ENCODE data around the gene FOXC1.

The FOXC1 gene

GRCh38 chr6:1595271-1596087, 14.2 kb upstream of the FOXC1 start:
- H3K4me3 ChIP-seq (ENCODE audit: low read length), result no peak overlapping the region
- peaks cover 14% of the 10 kb centered on the region for H3K27me3 ChIP-seq (ENCODE audit: control insufficient read depth, insufficient read depth, low read length)
- H3K4me1 ChIP-seq (ENCODE audit: control insufficient read depth, low read depth, low read length), result peaks cover 4% of the 10 kb centered on the region
- H3K27ac ChIP-seq (ENCODE audit: low read length), result no peak overlapping the region
- H3K9me3 ChIP-seq (ENCODE audit: control insufficient read depth, low read depth, low read length), result no peaks in the 10 kb centered on the region
- no peaks in the 10 kb centered on the region for H3K36me3 ChIP-seq (ENCODE audit: control insufficient read depth, low read depth, low read length)
- H3K9ac ChIP-seq (ENCODE audit: low read length), result no peak overlapping the region

GRCh38 chr6:1596088-1596852, 13.4 kb upstream of the FOXC1 start:
- H3K4me3 ChIP-seq (ENCODE audit: low read length), result peak overlapping the region; percentile 9
- no peaks in the 10 kb centered on the region for H3K36me3 ChIP-seq (ENCODE audit: control insufficient read depth, low read depth, low read length)
- no peak overlapping the region for H3K9ac ChIP-seq (ENCODE audit: low read length)
- H3K9me3 ChIP-seq (ENCODE audit: control insufficient read depth, low read depth, low read length), result no peaks in the 10 kb centered on the region
- H3K4me1 ChIP-seq (ENCODE audit: control insufficient read depth, low read depth, low read length), result peaks cover 4% of the 10 kb centered on the region
- H3K27ac ChIP-seq (ENCODE audit: low read length), result no peak overlapping the region
- peaks cover 14% of the 10 kb centered on the region for H3K27me3 ChIP-seq (ENCODE audit: control insufficient read depth, insufficient read depth, low read length)

- H3K9ac ChIP-seq (ENCODE audit: low read length), result no peak overlapping the region
- H3K27me3 ChIP-seq (ENCODE audit: control insufficient read depth, insufficient read depth, low read length), result peaks cover 14% of the 10 kb centered on the region
- H3K4me3 ChIP-seq (ENCODE audit: low read length), result no peak overlapping the region
- H3K4me1 ChIP-seq (ENCODE audit: control insufficient read depth, low read depth, low read length), result peaks cover 4% of the 10 kb centered on the region
- no peak overlapping the region for H3K27ac ChIP-seq (ENCODE audit: low read length)
- no peaks in the 10 kb centered on the region for H3K9me3 ChIP-seq (ENCODE audit: control insufficient read depth, low read depth, low read length)
- no peaks in the 10 kb centered on the region for H3K36me3 ChIP-seq (ENCODE audit: control insufficient read depth, low read depth, low read length)
Measured at GRCh38 chr6:1597121-1597744, 12.5 kb upstream of the FOXC1 start.

DNA sequence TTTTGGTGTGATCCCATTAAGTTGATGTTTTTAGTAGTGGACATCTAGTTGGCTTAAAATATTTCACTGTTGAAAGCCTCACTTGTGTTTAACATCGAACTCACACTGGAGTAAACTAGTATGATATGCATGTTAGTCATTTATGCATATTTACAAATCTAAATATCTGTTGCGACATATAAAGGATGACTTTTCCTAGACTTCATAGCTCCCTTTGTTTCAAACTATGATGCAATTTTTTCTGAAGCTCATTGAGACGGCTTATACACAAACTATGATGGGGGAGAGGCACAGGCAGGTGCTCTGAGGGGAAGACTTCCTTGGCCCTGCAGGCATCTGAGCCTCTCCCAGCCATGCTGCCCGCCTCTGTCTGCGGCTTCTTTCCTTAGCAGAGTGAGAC, 11.8 kb upstream of the FOXC1 start:
- Histone ChIP-seq H3K4me3 (ENCODE audit: low read length) (no peak overlapping the region), H3K9ac (ENCODE audit: low read length) (no peak overlapping the region), H3K9me3 (ENCODE audit: control insufficient read depth, low read depth, low read length) (no peaks in the 10 kb centered on the region), H3K36me3 (ENCODE audit: control insufficient read depth, low read depth, low read length) (no peaks in the 10 kb centered on the region), H3K27me3 (ENCODE audit: control insufficient read depth, insufficient read depth, low read length) (peaks cover 20% of the 10 kb centered on the region), H3K27ac (ENCODE audit: low read length) (no peak overlapping the region), H3K4me1 (ENCODE audit: control insufficient read depth, low read depth, low read length) (peaks cover 4% of the 10 kb centered on the region)

DNA sequence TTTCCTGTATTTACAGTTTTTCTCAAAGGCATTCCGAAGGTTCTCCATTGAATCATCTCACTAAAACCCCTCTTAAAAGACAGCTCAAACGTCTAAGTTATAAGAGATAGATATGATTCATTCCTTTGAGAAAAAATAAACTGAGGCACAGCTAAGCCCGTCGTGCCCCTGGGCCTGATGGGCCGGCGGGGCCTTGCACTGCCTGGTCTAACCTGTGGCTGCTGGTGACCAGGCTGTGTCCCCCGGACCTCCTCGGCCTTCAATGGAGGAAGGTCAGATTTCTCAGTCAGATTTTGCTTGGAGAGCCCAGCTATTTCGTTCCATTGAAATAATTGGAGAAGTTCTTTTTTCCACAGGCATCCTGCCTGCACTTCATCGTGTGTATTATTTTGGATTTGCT, 11.3 kb upstream of the FOXC1 start:
- H3K9me3 ChIP-seq (ENCODE audit: control insufficient read depth, low read depth, low read length), result no peaks in the 10 kb centered on the region
- peaks cover 26% of the 10 kb centered on the region for H3K27me3 ChIP-seq (ENCODE audit: control insufficient read depth, insufficient read depth, low read length)
- H3K36me3 ChIP-seq (ENCODE audit: control insufficient read depth, low read depth, low read length), result no peaks in the 10 kb centered on the region
- H3K9ac ChIP-seq (ENCODE audit: low read length), result no peak overlapping the region
- H3K4me1 ChIP-seq (ENCODE audit: control insufficient read depth, low read depth, low read length), result peaks cover 4% of the 10 kb centered on the region
- no peak overlapping the region for H3K27ac ChIP-seq (ENCODE audit: low read length)
- H3K4me3 ChIP-seq (ENCODE audit: low read length), result no peak overlapping the region

DNA sequence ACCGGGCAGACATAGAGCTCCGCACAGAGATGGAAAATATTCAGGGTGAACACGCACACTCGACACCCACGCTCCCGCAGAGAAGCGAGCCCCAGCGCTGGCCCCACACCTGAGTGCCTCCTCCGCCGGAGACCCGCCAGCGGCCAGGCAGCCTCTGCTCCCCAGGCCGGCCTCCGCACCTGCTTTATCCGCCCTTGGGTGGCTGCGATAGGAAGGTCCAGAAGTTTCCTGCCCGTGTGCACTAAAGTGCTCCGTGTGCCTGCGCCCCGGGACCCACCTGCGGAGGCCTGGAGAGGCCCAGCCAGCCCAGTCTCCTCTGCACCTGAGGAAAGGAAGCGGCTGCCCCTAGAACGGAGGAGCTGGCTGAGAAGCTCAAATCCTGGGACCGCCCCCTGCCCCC, 10.8 kb upstream of the FOXC1 start:
- Histone ChIP-seq H3K9ac (ENCODE audit: low read length) (no peak overlapping the region), H3K36me3 (ENCODE audit: control insufficient read depth, low read depth, low read length) (no peaks in the 10 kb centered on the region), H3K4me3 (ENCODE audit: low read length) (no peak overlapping the region), H3K9me3 (ENCODE audit: control insufficient read depth, low read depth, low read length) (no peaks in the 10 kb centered on the region), H3K27ac (ENCODE audit: low read length) (no peak overlapping the region), H3K4me1 (ENCODE audit: control insufficient read depth, low read depth, low read length) (peaks cover 5% of the 10 kb centered on the region), H3K27me3 (ENCODE audit: control insufficient read depth, insufficient read depth, low read length) (peaks cover 30% of the 10 kb centered on the region)

DNA sequence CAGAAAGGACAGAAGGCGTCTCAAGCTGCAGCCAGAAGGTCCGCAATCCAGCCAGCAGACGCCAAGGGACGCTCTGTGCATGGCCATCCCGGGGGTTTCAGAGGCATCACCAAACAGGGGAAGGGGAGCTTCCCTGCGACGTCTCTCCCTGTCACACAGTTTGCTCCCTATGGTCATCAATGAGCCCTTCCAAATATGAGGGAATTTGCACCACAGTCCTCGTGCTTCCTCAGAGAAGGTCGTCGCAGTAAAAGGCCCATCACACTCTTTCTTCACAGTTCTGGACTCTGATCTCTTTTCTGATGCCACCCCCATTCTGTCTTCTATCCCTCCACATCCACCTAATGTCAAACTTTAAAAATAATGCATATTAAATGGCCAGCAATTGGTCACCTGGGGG, 10.2 kb upstream of the FOXC1 start:
- no peak overlapping the region for H3K4me3 ChIP-seq (ENCODE audit: low read length)
- no peaks in the 10 kb centered on the region for H3K9me3 ChIP-seq (ENCODE audit: control insufficient read depth, low read depth, low read length)
- H3K9ac ChIP-seq (ENCODE audit: low read length), result no peak overlapping the region
- H3K4me1 ChIP-seq (ENCODE audit: control insufficient read depth, low read depth, low read length), result peaks cover 8% of the 10 kb centered on the region
- H3K27me3 ChIP-seq (ENCODE audit: control insufficient read depth, insufficient read depth, low read length), result peaks cover 36% of the 10 kb centered on the region
- no peaks in the 10 kb centered on the region for H3K36me3 ChIP-seq (ENCODE audit: control insufficient read depth, low read depth, low read length)
- H3K27ac ChIP-seq (ENCODE audit: low read length), result no peak overlapping the region

DNA sequence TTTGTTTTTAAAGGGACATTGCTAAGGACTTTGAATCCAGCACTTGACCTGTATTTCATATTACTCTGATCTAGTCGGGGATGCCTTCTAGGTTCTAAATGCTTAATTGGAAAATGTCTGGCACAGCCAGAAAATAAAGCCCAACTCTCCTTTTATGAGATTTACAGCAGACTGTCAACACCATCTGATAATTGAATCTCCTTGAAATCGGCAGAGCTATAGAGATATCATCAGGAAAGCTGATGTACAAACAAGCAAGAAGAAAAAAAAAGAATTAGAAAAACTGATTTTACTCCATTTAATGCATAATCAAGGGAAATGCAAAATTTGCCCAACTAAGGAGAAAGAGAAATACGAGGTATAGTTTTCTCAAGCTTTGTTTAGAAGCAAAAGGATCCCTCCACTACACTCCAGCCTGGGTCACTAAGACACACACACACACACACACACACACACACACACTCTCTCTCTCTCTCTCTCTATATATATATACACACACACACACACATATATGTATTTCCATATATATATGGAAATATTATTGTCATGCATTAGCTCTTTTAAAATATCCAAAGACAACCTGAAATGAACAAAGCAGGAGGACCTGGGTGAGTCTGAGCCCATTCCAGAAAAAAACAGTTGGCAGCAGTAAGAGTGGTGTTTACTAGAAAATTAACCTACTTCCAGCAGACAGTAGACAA, 9.5 kb upstream of the FOXC1 start:
- H3K4me1 ChIP-seq (ENCODE audit: control insufficient read depth, low read depth, low read length), result peaks cover 9% of the 10 kb centered on the region
- no peaks in the 10 kb centered on the region for H3K9me3 ChIP-seq (ENCODE audit: control insufficient read depth, low read depth, low read length)
- H3K27me3 ChIP-seq (ENCODE audit: control insufficient read depth, insufficient read depth, low read length), result peaks cover 43% of the 10 kb centered on the region
- no peak overlapping the region for H3K27ac ChIP-seq (ENCODE audit: low read length)
- H3K4me3 ChIP-seq (ENCODE audit: low read length), result no peak overlapping the region
- H3K36me3 ChIP-seq (ENCODE audit: control insufficient read depth, low read depth, low read length), result no peaks in the 10 kb centered on the region
- H3K9ac ChIP-seq (ENCODE audit: low read length), result no peak overlapping the region

DNA sequence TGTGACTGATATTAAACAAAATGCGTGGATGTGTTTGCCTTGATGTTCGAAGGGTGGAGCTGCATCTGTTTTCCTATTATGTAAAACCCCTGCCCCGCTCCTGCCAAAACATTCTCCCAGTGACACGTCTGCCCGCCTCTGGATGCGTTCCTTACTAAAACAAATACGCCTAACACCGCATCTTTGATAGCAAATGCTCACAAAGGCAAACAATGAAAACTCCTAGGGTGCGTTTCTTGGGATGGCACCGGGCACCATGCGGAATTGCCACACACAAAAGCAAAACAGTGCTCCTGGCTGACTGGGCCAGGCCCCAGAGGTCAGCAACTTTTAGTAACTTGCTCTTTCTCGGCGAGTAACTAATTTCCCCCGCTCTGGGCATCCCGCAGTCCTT, 9.0 kb upstream of the FOXC1 start:
- Histone ChIP-seq H3K4me3 (ENCODE audit: low read length) (no peak overlapping the region), H3K4me1 (ENCODE audit: control insufficient read depth, low read depth, low read length) (peaks cover 14% of the 10 kb centered on the region), H3K9me3 (ENCODE audit: control insufficient read depth, low read depth, low read length) (no peaks in the 10 kb centered on the region), H3K27ac (ENCODE audit: low read length) (no peak overlapping the region), H3K9ac (ENCODE audit: low read length) (no peak overlapping the region), H3K36me3 (ENCODE audit: control insufficient read depth, low read depth, low read length) (no peaks in the 10 kb centered on the region), H3K27me3 (ENCODE audit: control insufficient read depth, insufficient read depth, low read length) (peaks cover 43% of the 10 kb centered on the region)

- H3K9ac ChIP-seq (ENCODE audit: low read length), result no peak overlapping the region
- peaks cover 20% of the 10 kb centered on the region for H3K4me1 ChIP-seq (ENCODE audit: control insufficient read depth, low read depth, low read length)
- no peaks in the 10 kb centered on the region for H3K36me3 ChIP-seq (ENCODE audit: control insufficient read depth, low read depth, low read length)
- peaks cover 46% of the 10 kb centered on the region for H3K27me3 ChIP-seq (ENCODE audit: control insufficient read depth, insufficient read depth, low read length)
- H3K9me3 ChIP-seq (ENCODE audit: control insufficient read depth, low read depth, low read length), result no peaks in the 10 kb centered on the region
- no peak overlapping the region for H3K27ac ChIP-seq (ENCODE audit: low read length)
- H3K4me3 ChIP-seq (ENCODE audit: low read length), result no peak overlapping the region
Measured at GRCh38 chr6:1601158-1602048, 8.3 kb upstream of the FOXC1 start.
